ENCODE results near the gene BABAM1. TPM values are rescaled to one million over a fixed set of nuclear protein-coding genes. Genes with fewer than 3 reads are reported as not detected.

The BABAM1 gene
- total and polyA plus RNA-seq, 2 experiments from 2014 or later = 82.7 to 90.3 TPM

GRCh38 chr19:17237747-17238706 lies 29.2 kb upstream of the BABAM1 start:
- TF ChIP-seq EZH2phosphoT487 (IDR thresholded peaks at IDR 0.05; ENCODE audit: insufficient read depth, low read depth) (no peak), EZH2 (IDR thresholded peaks at IDR 0.05; ENCODE audit: insufficient read depth, poor library complexity, severe bottlenecking) (no peak)
- Histone ChIP-seq H2AFZ (no peak overlapping the region), H3K27ac (no peak overlapping the region), H3K9me2 (ENCODE audit: insufficient read depth) (no peaks in the 10 kb centered on the region), H3K27me3 (replicated peaks; ENCODE audit: insufficient read depth) (no peaks in the 10 kb centered on the region), H3K79me2 (ENCODE audit: insufficient read depth) (peaks cover 76% of the 10 kb centered on the region), H3K9me3 (ENCODE audit: low read depth) (no peaks in the 10 kb centered on the region), H3K36me3 (ENCODE audit: low read depth) (no peaks in the 10 kb centered on the region; the same call in 1 of the 2 replicates), H3K4me2 (ENCODE audit: unreplicated experiment) (no peak overlapping the region), H3K4me3 (no peak overlapping the region), H4K20me1 (ENCODE audit: insufficient read depth) (no peaks in the 10 kb centered on the region), H3K4me1 (ENCODE audit: insufficient read depth) (0 out of 2 replicates have a peak, but pooled peaks cover 13% of the 10 kb centered on the region), H3K9ac (no peak overlapping the region), H3F3A (ENCODE audit: insufficient read depth) (0 out of 2 replicates have a peak, but pooled peaks cover 1% of the 10 kb centered on the region)
- DNase-seq = no peak
- 97% methylated on average over 13 of the region's 13 CpGs for WGBS, 2 experiments (ENCODE audit: low coverage in 1 of 2, low lambda C conversion rate in 2 of 2, missing lambda C conversion rate in 2 of 2)
- in situ Hi-C loops (cut with MboI) = no loop called here

GRCh38 chr19:17240062-17240752 lies 27.0 kb upstream of the BABAM1 start:
- WGBS, 2 experiments (ENCODE audit: low coverage in 1 of 2, low lambda C conversion rate in 2 of 2, missing lambda C conversion rate in 2 of 2) = 80 to 81% methylated on average over 23 to 24 of the region's 24 CpGs
- no peaks in the 10 kb centered on the region for H3K36me3 ChIP-seq (ENCODE audit: low read depth)

DNA sequence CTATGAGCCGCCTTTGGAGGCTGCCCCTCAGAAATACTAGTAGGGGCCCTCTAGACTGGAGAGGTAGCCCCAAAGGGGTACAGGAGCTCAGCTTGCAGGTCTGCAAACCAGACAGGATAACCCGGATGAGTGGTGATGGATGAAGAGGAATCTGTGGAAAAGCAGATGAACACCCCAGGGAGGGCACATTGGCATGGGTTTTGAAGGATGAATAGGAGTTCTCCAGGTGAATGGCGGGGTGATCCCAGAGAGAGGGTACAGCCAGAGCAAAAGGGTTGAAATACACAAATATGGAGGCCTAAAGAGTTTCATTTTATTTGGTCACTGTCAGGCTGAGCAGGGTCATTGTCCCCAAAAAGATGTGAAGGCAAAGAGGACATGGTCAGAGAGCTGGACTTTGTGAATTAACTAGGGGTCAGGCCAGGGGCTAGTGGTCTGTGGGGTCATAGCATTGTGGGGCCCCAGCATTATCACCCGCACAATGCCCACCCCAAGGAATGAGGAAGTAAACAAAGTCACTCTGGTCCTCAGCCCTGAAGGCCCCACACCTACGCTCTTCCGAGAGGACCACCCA lies 26.3 kb upstream of the BABAM1 start:
- H3K9ac ChIP-seq = no peak overlapping the region
- no peak for TF ChIP-seq EZH2phosphoT487 (IDR thresholded peaks at IDR 0.05; ENCODE audit: insufficient read depth, low read depth)
- no peak for TF ChIP-seq EZH2 (IDR thresholded peaks at IDR 0.05; ENCODE audit: insufficient read depth, poor library complexity, severe bottlenecking)
- H4K20me1 ChIP-seq (ENCODE audit: insufficient read depth) = no peaks in the 10 kb centered on the region
- no peak overlapping the region for H2AFZ ChIP-seq
- H3K4me2 ChIP-seq (ENCODE audit: unreplicated experiment) = no peak overlapping the region
- 97 to 99% methylated on average over 6 of the region's 6 CpGs for WGBS, 2 experiments (ENCODE audit: low coverage in 1 of 2, low lambda C conversion rate in 2 of 2, missing lambda C conversion rate in 2 of 2)
- no peaks in the 10 kb centered on the region for H3K27me3 ChIP-seq (replicated peaks; ENCODE audit: insufficient read depth)
- DNase-seq = no peak
- 0 out of 2 replicates have a peak, but pooled peaks cover 16% of the 10 kb centered on the region for H3K4me1 ChIP-seq (ENCODE audit: insufficient read depth)
- 0 out of 2 replicates have a peak, but pooled peaks cover 3% of the 10 kb centered on the region for H3F3A ChIP-seq (ENCODE audit: insufficient read depth)
- in situ Hi-C loops (cut with MboI) = no loop called here
- H3K9me3 ChIP-seq (ENCODE audit: low read depth) = no peaks in the 10 kb centered on the region
- no peaks in the 10 kb centered on the region for H3K9me2 ChIP-seq (ENCODE audit: insufficient read depth)
- H3K36me3 ChIP-seq (ENCODE audit: low read depth) = no peaks in the 10 kb centered on the region
- no peak overlapping the region for H3K4me3 ChIP-seq
- H3K79me2 ChIP-seq (ENCODE audit: insufficient read depth) = peaks cover 75% of the 10 kb centered on the region
- H3K27ac ChIP-seq = no peak overlapping the region

More at GRCh38 chr19:17240062-17240752, 27.0 kb upstream of the BABAM1 start:
- no peaks in the 10 kb centered on the region for H3K9me2 ChIP-seq (ENCODE audit: insufficient read depth)
- H3K4me1 ChIP-seq (ENCODE audit: insufficient read depth) = 0 out of 2 replicates have a peak, but pooled peaks cover 16% of the 10 kb centered on the region
- no peak overlapping the region for H3K4me2 ChIP-seq (ENCODE audit: unreplicated experiment)
- no peaks in the 10 kb centered on the region for H3K9me3 ChIP-seq (ENCODE audit: low read depth)
- no peak overlapping the region for H3K27ac ChIP-seq
- H3K9ac ChIP-seq = no peak overlapping the region
- TF ChIP-seq EZH2phosphoT487 (IDR thresholded peaks at IDR 0.05; ENCODE audit: insufficient read depth, low read depth) (no peak), EZH2 (IDR thresholded peaks at IDR 0.05; ENCODE audit: insufficient read depth, poor library complexity, severe bottlenecking) (no peak)
- in situ Hi-C loops (cut with MboI) = no loop called here
- H3F3A ChIP-seq (ENCODE audit: insufficient read depth) = 0 out of 2 replicates have a peak, but pooled peaks cover 3% of the 10 kb centered on the region
- H3K79me2 ChIP-seq (ENCODE audit: insufficient read depth) = peaks cover 76% of the 10 kb centered on the region
- DNase-seq = no peak
- H3K4me3 ChIP-seq = no peak overlapping the region
- H2AFZ ChIP-seq = no peak overlapping the region
- no peaks in the 10 kb centered on the region for H4K20me1 ChIP-seq (ENCODE audit: insufficient read depth)
- no peaks in the 10 kb centered on the region for H3K27me3 ChIP-seq (replicated peaks; ENCODE audit: insufficient read depth)
